T-helper 9 cell (primary cell): ENCODE data around the gene CHCHD10.
A peak's percentile ranks its signal among the peaks of the same experiment; 100 is the strongest.

Source experiments
- DNase-seq: peaks from one replicate; pipeline ENCODE4 v3.0.0-alpha.2; 2020
- total RNA-seq, 2 donors: gene quantifications; one replicate each; lab custom pipeline; 2026; lab: John Stamatoyannopoulos, UW

Gene CHCHD10
- 9.0 to 15.4 reads per million in 2 donors for total RNA-seq

DNA sequence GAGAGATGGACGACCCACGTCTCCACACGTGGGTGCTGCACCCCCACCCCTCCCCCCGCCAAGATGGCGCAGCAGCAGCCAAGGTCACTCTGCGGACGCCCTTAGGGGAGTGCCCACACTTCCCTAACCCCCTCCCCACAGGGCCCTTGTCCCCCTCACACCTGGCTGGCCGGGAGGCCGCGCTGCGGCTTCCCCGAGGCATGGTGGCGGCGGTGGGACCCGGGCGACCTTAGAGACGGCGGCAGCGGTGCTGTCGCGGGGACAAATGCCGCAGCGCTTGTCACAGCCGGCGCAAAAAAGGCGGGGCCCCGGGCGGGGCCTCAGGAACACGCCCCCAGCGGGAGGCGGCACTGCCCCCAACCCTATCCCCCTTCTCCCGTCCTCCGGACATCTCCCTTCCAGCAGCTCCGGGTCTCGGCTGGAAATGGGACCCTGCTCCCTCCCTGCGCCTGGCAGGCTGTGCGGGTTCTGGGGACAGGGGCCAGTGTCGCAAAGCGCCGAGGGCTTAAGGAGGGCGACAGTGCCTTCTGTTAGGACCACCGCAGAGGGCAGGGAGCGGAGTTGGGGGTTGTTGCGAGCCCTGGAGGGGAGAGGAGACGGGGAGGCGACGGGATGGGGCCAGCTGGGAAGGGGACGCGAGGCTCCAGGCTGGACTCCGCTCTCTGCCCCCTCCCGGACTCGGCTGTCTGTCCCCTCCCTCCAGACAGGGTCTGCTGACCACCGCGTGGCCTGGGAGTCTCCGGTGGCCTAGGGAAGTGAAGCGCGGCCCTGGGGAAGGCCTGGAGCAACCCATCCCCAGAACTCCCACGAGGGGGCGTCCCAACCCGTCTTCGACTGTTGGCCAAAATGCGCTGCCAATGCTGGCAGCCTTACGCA is at the start of gene CHCHD10:
Gene CHCHD10, minus strand, starts transcription at position 300 of the 876 bp plus-strand sequence. Its CDS starts 98 bp downstream, at position 202.
- peak; percentile 66 for DNase-seq

DNA sequence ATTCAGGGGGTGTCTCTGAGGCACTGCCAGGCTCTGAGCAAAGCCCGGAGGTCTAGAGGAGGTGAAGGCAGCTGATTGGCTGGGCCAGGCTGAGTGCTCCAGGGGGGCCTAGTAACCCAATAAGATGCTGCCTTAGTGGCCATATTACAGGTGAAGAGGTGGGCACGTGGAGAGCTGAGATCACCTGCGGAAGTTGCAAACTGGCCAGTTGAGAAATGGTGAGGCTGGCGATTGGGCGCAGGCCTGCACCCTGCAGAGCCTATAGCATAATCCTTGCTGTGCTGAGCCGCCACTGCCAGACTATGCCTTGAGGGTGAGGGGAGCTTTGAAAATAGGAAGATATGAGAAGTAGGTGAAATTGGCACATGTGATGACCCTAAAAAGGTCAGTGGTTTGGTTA is 49.4 kb upstream of the CHCHD10 start:
- DNase-seq = no peak

DNA sequence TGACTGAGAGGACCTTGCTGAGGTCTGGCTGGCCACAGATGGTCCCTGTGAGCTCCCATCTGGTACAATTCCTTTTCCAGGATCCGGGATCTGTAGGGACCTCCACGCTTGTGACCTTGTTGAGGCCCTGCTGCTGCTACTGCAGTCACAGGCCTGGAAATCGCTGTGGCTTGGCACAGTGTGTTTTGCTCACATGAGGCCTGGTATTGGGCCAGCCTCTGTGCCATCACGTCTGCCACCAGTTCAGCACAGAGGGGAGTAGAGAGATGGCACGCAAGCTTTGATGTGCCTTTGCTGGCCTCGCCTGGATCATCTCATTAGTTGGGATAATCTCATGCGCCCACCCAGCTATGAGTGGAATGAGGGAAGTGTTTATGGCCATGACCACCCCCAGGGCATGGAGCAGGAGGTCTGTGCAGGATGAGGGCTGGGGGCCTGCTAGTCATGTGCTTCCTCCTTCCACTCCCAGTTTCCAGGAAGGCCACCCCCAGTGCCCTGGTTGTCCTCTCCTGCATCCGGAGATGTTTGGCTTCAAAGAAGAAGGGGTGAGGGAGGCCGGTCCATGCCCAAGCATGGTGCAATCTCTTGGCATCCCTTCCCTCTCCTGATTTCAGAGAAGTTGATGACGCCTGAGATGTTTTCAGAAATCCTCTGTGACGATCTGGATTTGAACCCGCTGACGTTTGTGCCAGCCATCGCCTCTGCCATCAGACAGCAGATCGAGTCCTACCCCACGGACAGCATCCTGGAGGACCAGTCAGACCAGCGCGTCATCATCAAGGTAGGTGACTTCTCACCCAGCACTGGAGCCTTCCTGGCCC is 48.6 kb upstream of the CHCHD10 start:
- no peak for DNase-seq

DNA sequence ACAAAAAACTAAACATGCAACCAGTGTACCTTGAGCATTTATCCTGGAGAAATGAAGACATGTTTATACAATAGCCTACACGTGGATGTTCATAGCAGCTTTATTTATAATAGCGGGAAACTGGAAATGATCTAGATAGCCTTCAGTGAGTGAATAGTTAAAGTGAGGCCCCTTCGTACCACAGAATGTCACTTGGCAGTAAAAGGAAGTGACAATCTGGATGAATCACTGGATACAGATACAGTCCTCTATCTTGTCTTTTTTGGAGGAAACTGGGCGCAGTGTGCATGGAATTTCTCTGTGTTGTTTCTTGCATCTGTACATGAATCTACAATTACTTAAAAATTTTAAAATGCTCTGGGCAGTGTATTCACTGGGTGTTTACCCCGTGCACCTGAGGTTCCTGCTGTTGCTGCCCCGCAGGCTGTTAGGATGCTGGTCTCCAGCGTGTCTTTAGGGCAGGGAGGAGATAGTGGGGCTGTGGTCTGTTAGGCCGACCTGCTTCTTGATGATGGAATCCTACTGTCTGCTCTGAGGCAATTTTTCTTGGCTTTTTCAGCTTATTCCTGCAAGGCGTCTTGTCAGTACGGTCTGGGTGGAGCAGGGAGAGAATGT is 47.9 kb upstream of the CHCHD10 start:
- no peak for DNase-seq

DNA sequence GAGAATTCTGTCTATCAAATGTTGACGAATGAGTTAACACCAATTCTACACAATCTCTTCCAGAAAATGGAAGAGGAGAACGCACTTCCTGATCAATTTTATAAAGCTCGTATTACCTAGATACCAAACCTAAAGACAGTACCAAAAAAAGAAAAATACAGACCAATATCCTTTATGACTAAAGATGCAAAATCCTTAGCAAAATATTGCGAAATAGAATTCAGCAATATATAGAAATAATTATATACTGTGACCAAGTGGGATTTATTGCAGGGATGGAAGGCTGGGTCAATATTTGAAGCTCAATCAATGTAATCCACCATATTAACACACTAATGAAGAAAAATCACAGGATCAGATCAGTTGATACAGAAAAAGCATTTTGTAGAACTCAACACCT is 44.6 kb upstream of the CHCHD10 start:
- DNase-seq = no peak

DNA sequence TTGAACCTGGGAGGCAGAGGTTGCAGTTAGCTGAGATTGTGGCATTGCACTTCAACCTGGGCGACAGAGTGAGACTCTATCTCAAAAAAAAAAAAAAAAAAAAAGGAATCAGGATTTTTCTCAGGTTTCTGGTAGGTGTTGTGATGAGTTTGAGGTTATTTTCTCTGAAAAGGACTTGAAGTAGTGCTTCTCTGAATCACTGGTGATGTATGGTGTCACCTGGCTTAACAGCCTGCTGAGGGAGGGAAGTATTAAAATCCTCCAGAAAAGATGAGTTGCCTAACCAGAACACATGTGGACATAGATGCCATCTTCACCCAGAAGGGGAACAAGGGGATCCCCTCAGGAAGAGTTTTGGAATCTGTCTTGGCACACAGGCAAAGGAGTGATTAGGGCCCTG is 39.1 kb upstream of the CHCHD10 start:
- DNase-seq = no peak

DNA sequence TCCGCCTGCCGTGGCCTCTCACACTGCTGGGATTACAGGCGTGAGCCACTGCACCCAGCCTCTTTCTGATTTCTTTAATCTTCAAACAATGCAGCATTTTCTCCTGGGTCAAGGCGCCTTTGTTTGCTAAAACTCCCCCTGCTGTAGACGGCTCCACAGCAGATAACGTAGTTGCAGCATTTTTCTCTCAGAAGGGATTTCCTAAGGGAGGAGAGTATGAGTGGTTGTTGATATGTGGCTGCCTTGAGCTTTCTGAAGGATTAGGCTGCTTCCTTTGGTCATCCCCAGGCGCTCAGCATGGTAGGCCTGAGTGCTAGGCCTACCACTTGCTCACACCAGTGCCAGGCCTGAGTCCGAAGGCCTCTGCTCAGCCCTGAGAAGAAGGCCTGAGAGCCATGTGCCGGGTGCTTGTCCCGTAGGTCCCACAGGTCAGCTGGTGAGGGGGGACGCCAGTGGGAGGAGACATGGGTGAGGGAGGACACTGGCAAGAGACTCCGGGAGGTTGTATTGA is 37.1 kb upstream of the CHCHD10 start:
- DNase-seq = no peak

DNA sequence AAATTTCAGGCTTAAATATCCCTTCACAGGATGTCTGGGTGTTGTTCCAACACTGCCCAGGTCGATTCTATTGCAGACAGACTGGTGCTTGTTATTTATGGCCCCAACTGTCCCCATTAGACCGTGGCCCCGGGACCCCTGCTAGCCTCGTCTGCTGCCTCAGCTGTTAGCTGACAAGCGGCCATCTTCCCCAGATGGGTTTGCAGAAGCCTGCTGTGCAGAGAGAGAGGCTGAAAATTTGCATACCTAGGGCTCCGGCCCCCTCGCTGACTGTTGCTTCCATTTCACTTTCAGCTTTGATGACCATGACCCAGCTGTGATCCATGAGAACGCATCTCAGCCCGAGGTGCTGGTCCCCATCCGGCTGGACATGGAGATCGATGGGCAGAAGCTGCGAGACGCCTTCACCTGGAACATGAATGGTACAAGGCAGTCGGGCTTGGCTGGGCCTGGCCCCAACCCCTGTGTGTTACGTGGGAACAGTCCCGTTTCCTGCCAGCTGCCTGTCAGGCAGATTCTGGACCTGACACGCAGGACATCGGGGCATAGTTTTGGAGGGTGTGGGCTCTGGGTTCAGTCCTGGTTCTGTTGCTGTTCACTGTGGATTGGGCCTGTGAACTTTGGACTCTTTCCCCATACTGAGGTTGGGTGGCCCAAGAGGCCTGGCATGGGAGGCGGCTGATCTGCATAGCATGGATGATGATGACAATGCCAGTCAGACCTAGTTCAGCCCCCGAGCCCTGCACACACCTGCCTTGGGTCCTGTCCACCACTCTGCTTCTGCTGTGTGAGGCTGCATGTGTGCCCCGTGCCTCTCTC is 35.4 kb upstream of the CHCHD10 start:
- no peak for DNase-seq

DNA sequence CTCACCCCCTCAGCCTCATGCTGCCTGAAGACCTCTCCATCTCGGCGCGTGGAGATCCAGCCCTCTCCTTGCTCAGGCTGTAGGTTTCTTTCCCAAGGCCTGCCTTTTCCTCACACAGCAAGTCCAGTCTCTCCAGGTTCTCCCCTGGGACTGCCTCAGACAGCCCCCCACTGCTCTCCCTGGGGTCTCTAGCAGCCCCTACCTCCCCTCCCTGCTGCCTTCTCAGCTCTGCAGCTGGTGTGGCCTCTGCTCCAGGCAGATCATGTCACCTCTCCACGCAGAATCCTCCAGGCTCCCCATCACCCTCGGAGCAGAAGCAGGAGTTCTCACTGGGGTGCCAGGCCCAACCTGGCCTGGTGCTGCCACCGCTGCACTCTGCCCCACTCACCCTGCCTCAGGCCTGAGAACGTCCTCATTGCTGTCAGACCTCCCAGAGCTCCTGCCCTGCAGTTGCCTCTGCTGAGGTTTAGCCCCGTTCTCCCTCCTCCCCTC is 34.2 kb upstream of the CHCHD10 start:
- DNase-seq = no peak

DNA sequence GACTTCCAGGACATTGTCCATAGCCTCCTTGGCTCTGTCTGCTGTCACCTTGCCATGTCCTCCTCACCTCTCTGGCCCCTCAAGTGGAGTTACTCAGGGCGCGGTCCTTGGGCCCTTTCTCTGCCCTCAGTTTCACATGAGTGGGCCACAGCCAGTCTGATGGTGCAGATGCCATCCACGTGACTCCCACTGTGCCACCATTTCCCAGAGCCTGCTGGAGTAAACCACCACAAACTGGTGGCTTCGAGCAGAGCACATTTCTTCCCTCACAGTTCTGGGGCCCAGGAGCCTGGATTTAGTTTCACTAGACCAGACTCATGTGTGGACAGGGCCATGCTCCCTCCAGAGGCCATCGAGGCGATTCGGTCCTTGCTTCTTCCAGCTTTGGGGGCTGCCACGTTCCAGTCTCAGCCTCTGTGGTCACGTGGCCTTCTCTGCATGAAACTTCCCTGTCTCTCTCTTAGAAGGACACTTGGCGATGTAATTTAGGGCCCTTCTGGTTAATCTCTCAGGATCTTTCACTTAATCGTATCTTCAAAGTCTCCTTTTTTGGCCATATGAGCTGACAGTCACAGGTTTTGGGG is 33.6 kb upstream of the CHCHD10 start:
- DNase-seq = no peak

DNA sequence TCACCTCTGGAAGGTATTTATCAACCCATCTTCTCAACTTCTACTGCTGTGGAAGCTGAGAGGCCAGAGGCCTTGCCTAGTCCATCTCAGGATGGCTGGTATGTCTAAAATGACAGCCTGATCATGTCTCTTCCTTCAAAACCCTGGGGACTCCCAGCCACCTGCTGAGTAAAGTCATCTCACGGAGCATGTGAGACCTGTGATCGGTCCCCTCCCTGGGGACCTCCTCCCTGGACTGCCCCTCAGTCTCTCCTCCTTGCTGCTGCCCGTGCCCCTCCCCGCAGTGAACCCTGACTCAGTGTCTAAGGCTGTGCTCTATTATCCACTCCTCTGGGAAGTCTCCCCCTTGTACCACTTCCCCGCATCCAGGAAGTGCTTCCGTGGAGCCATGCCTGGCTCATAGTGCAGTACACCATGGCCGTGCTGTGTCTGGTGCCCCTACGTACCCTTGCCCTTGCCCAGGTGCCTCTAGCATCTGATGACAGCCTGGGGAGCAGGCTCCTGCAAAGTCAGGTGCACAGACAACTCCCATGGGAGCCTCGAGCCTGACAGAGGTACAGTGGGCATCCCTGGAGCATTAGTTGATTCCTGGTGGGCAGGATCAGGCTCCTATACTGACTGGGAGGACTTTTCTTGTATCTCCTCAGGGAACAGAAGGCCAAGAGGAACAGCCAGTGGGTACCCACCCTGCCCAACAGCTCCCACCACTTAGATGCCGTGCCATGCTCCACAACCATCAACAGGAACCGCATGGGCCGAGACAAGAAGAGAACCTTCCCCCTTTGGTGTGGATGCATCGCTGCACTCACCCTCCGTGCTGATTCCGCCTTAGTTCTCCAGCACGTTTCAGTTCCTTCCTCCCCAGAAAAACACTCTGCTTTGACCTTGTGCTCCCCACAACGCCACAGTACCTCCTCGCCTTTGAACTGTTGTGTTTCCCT is 32.8 kb upstream of the CHCHD10 start:
- DNase-seq = no peak

DNA sequence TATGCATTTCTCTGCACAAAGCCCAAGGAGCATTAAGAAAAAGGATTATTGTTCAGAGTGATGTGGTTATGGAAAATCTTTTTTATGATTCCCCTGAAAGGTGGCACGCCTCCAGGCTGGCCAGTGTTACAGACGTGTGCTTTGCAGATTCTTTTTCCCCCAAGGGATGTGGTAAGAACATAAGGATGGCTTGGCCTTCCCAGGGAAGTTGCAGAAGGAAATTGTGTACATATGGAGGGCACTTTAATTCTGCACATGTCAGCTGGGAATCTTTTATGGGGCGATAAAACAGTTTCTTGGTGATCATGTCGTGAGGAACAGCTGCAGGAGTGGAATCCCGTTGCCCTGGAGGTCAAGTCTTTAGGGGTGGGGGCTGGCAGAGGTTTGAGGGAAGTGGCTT is 28.7 kb upstream of the CHCHD10 start:
- DNase-seq = no peak

DNA sequence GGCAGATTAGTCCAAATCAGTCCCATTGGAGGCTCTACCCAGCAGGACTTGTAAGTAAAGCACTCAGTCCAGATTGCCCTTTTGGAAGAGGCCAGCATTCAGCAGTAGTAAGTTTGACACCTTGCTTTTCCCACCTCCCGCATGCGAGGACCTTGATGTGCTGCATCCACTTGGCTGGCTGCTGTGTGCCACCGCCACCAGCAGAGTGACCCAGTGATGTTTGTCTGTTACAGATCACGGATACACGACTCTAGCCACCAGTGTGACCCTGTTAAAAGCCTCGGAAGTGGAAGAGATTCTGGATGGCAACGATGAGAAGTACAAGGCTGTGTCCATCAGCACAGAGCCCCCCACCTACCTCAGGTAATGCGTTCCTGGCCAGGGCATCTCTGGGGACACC is 25.6 kb upstream of the CHCHD10 start:
- DNase-seq = no peak

DNA sequence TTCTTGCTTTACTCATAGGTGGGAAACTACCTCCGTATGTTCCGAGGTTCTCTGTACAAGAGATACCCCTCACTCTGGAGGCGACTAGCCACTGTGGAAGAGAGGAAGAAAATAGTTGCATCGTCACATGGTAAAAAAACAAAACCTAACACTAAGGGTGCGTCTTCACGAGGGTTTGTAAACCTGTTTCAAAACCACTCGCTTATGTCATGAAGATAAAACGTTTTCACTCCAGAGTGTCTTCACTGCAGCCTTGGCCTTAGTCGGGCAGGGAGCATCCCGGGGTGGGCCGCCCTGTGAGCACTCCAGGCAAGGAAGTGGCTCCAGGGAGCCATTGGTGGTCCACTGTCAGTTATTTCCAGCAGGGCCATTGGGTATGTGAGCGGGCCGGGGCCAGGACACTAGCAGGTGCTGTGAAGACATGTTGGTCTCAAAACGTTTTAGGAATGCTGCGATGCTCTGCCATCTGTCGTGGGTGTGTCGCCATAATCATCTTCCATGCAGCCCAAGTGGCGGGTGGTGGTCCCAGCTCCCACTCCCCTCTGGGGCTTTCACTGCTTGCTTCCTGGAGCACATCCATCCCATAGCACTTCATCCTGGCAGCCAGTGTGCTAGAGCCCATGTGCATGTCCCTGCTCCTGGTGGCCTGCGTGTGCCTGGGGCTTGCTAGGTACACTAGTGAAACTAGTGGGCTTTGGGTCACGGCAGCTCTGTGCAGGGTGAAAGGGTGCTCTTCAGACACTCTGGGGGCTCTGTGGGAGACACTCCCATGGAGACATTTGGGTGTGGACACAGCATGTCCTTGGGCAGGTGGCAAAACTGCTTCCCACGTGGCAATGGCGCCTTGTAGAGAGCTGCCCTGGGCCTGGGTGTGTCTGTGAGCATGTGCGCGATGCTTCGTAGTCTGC is 24.2 kb upstream of the CHCHD10 start:
- DNase-seq = no peak

DNA sequence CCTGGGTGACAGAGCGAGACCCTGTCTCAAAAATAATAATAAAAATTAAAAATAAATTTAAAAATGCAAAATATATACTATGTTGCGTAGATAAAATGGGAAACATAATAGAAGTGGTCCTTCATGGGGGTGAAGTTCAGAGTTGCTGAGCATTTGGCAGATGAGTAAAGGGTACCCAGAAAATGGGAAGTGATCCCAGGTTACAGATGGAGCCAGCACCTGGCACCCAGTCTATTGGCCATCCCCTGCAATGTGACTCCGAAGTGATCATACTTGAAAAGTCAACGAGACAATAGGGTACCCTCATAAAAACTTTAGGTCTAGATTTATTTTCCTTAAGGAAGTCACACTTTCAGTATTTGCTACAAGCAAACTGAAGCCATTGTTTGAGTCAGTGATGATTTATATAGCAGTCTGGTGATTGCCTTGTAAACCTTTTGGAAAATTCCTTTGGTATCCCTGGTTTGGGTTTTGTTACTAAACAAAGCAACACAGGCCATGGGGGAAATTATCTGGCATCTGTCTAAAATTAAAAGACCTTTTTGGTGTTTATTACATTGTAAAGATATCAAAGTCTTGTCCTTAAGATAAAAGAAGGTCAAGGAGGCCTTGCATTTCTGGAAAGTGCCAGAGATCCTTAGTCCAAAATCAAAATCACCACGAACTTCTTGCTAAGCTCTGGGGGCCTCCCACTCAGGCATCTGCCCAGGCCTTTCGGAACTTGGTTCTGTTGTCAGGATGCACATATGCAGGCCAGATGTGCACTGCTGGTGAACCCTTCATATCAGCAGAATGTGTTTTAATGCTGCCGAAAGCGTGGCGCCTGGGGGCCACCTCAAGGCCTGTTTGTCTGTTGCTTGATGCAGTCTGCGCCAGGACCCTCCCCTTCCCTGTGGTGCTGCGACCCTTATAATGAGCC is 23.3 kb upstream of the CHCHD10 start:
- no peak for DNase-seq

DNA sequence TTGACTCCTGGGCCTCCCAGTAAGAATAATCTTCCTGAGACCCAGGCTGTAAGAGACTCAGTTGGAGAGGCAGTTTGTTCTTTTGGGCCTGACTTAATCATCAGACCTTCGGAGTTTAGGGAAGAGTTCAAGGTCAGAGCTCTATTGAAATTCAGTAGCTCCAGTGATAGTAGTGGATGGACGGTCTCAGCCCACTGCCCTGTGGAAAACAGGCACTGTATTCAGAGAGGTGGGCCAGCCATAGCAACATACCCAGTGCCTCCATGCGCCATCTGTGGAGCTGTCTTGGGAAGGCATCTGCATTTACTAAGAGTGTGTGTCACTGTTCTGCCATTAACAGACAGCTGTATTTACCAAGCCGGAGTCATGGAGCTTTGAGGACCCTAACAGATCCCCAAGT is 21.9 kb upstream of the CHCHD10 start:
- no peak for DNase-seq

DNA sequence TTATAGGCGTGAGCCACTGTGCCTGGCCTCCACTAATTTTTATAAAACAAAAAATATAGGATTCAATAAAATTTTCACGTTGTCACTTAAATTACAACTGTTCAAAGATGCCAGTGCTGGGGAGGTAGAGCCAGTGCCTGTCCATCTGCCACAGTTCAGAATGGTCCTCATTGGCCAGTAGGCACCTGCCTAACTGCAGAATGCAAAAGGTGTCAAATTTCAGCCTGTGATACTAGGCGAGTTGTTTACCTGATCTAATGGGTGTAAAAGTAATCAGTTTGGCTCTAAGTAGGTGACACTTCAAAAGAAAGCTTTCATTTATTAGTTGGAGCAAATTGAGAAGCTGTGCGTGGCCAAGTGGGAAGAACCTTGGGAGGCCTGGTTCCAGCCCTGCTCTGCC is 21.3 kb upstream of the CHCHD10 start:
- DNase-seq = no peak

DNA sequence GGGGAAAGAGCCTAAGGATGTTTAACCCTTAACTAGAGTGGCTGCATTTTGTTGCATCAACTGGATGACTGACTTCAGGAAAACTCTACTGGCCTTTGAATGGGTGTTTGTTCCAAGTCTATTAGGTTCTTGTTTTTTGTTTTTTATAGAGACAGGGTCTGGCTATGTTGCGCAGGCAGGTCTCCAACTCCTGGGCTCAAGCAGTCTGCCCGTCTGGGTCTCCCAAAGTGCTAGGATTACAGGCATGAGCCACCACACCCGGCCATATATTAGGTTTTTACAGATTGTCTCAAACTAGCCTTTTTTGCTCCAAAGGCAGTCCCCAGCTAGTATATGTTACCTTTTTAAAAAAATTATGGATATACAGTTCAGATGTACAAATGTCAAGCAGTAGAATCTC is 20.1 kb upstream of the CHCHD10 start:
- no peak for DNase-seq

DNA sequence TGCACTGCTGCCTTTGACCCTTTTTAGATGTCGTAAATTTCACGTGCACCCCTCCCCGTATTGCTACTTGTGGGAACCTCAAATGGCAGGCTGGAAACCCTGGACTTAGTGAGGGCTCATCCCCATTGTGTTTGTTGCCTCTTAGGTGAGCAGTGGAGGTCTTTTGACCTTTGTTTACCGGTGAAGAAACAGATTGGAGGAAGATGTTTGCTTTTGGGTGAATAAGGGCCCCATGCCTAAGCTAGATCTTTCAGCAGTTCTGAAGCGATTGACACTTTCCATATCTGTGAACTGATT is 19.8 kb upstream of the CHCHD10 start:
- DNase-seq = no peak
